Uterus (tissue), 4 donors: ENCODE data around the gene USP34. TPM values are rescaled to one million over a fixed set of nuclear protein-coding genes. Genes with fewer than 3 reads are reported as not detected.

Source experiments
- DNase-seq, 2 donors: peaks; one replicate each; pipeline ENCODE4 v3.0.0-alpha.2; 2019 to 2020
- H3K27ac ChIP-seq, 2 donors: fragments of 200-600 bp; sonication (generic); 1 replicate in 1 of 2; 2 replicates in 1 of 2; pipeline ENCODE4 v1.5.1; 2016 to 2018
- H3K27me3 ChIP-seq, 2 donors: fragments of 200-600 bp; sonication (generic); one replicate each; pipeline ENCODE4 v1.5.1; 2018 to 2019; ENCODE audit warnings: control low read depth in 1 of 2
- H3K36me3 ChIP-seq, 2 donors: fragments of 200-600 bp; sonication (generic); one replicate each; pipeline ENCODE4 v1.5.1; 2019; ENCODE audit warnings: control low read depth in 1 of 2
- H3K4me1 ChIP-seq, 2 donors: fragments of 200-600 bp; sonication (generic); one replicate each; pipeline ENCODE4 v1.5.1; 2018 to 2019; ENCODE audit warnings: control low read depth in 1 of 2
- H3K4me3 ChIP-seq, 2 donors: fragments of 200-600 bp; sonication (generic); 1 replicate in 1 of 2; 2 replicates in 1 of 2; pipeline ENCODE4 v1.5.1; 2018 to 2019; ENCODE audit warnings: mild to moderate bottlenecking in 1 of 2
- H3K9me3 ChIP-seq, 2 donors: fragments of 200-600 bp; sonication (generic); one replicate each; pipeline ENCODE4 v1.5.1; 2019; ENCODE audit warnings: control low read depth in 1 of 2
- POLR2A ChIP-seq, 2 donors: fragments of 450-650 bp; IDR thresholded peaks; one replicate each; pipeline ENCODE4 v1.6.1; 2016; ENCODE audit warnings: antibody characterized with exemption in 2 of 2, mild to moderate bottlenecking in 1 of 2, moderate library complexity in 1 of 2
- intact Hi-C: fragments of 100-400 bp; cut with DNase I; formaldehyde crosslinking; loops from one replicate; pipeline ENCODE4 v1.15.1; 2023; ENCODE audit warnings: low total_unique reads
- total RNA-seq, 4 donors: library from RNA; depleted of rRNA in 3 of 4; stranded (reverse); fragments of >200 nt in 3 of 4; gene quantifications; one replicate each; pipeline versions ENCODE4 v1.1.0 to v1.2.4, GENCODE V29; 2014 to 2023
- TF ChIP-seq, protein P1 (sequence below), 4 experiments: fragments of 200-600 bp in 2 of 4; fragments of 450-650 bp in 2 of 4; sonication (generic) in 2 of 4; IDR thresholded peaks; one replicate each; pipeline ENCODE4 v1.5.1; 2016 to 2019; ENCODE audit warnings: antibody characterized with exemption in 4 of 4, mild to moderate bottlenecking in 2 of 4, moderate library complexity in 1 of 4
- donor health status: DM: yes; HTN: yes; CAD: no.

The USP34 gene
- total RNA-seq, 4 donors from 2014 or later = 93.8 to 246 (median 184) TPM

DNA sequence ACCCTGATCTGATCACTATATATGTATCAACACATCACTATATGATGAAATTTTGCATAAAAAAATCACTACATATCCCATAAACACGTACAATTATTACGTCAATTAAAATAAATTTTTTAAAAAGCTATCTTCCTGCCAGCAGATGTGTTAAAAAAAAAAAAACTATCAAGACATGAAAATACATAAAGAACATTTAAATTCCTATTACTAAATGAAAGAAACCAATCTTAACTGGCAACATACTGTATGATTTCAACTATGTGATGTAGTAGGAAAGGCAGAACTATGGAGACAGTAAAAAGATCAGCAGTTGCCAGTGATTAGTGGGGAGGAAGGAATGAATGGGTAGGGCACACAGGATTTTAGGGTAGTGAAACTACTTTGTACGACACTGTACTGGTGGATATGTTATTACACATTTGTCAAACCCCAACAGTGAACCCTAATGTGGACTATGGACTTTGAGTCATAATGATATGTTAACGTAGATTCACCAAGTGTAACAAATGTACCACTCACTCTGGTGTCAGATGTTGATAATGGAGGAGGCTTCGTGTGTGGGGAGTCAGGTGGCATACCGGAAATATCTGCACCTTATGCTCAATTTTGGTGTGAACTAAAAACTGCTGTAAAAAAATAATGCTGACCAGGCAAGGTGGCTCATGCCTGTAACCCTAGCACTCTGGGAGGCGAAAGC, 27.4 kb downstream of the USP34 start:
- H3K9me3 ChIP-seq = no peaks in the 10 kb centered on the region
- no peak for DNase-seq
- H3K27ac ChIP-seq = no peak overlapping the region
- no peak for TF ChIP-seq POLR2A (IDR thresholded peaks at IDR 0.05)
- TF ChIP-seq, protein P1, sequence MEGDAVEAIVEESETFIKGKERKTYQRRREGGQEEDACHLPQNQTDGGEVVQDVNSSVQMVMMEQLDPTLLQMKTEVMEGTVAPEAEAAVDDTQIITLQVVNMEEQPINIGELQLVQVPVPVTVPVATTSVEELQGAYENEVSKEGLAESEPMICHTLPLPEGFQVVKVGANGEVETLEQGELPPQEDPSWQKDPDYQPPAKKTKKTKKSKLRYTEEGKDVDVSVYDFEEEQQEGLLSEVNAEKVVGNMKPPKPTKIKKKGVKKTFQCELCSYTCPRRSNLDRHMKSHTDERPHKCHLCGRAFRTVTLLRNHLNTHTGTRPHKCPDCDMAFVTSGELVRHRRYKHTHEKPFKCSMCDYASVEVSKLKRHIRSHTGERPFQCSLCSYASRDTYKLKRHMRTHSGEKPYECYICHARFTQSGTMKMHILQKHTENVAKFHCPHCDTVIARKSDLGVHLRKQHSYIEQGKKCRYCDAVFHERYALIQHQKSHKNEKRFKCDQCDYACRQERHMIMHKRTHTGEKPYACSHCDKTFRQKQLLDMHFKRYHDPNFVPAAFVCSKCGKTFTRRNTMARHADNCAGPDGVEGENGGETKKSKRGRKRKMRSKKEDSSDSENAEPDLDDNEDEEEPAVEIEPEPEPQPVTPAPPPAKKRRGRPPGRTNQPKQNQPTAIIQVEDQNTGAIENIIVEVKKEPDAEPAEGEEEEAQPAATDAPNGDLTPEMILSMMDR (IDR thresholded peaks at IDR 0.05) = no peak
- intact Hi-C loops = no loop called here
- H3K4me1 ChIP-seq = no peaks in the 10 kb centered on the region
- no peaks in the 10 kb centered on the region for H3K36me3 ChIP-seq
- no peaks in the 10 kb centered on the region for H3K27me3 ChIP-seq
- no peak overlapping the region for H3K4me3 ChIP-seq

DNA sequence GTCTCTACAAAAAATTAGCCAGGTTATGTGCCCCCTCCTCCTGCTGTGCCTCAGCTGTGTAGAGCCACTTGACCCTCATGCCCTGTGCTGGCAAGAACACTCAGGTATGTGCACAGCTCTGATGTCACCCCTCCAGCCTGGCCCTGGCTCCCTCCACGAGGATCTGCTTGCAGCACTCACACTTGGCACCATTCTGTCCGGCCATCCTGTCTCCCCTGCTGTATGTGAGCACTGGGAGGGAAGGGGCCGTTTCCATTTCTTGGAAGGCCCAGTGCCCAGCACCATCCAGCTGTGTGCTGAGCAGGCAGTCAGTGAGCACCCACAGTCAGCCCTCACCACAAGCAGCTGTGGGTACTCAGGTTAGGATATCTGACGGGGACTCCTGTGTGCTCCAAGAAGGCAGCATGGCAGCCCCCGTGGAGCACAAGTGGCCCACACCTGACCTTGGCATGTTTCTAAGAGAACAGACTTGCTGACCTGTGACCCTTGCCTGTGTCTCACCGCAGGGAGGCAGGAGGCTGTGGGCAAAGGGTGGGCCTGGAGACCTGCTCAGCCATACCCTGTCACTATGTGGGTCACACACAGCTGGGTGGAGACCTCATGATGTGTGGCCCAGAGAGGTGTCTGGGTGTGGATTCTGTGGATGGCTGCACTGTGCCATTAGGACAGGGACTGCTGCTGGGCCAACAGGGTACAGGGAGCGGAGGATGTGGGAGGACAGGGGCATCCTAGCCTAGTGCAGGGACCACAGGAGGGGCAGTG, 31.5 kb downstream of the USP34 start:
- Histone ChIP-seq H3K27me3 (no peaks in the 10 kb centered on the region), H3K36me3 (no peaks in the 10 kb centered on the region), H3K9me3 (no peaks in the 10 kb centered on the region), H3K27ac (no peak overlapping the region), H3K4me3 (no peak overlapping the region), H3K4me1 (no peaks in the 10 kb centered on the region)
- TF ChIP-seq, protein P1 (IDR thresholded peaks at IDR 0.05) = no peak
- TF ChIP-seq POLR2A (IDR thresholded peaks at IDR 0.05) = no peak
- no peak for DNase-seq
- intact Hi-C loops = no loop called here

DNA sequence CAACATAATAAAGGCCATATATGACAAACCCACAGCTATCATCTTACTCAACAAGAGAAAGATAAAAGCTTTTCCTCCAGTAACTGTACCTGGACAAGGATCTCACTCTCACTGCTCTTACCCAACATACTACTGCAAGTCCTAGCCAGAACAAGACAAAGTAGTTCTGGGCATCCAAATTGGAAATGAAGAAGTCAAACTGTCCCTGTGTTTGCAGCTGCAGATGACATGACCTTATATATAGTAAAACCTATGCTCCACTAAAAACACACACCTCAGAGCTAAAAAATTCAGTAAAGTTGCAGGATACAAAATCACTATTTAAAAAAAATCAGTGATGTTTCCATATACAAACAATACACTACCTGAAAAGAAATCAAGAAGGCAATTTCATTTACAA, 32.2 kb downstream of the USP34 start:
- no peaks in the 10 kb centered on the region for H3K36me3 ChIP-seq
- no peak for TF ChIP-seq POLR2A (IDR thresholded peaks at IDR 0.05)
- TF ChIP-seq, protein P1 (IDR thresholded peaks at IDR 0.05) = no peak
- DNase-seq = no peak
- no peak overlapping the region for H3K4me3 ChIP-seq
- H3K4me1 ChIP-seq = no peaks in the 10 kb centered on the region
- H3K27ac ChIP-seq = no peak overlapping the region
- no peaks in the 10 kb centered on the region for H3K9me3 ChIP-seq
- intact Hi-C loops = no loop called here
- no peaks in the 10 kb centered on the region for H3K27me3 ChIP-seq

DNA sequence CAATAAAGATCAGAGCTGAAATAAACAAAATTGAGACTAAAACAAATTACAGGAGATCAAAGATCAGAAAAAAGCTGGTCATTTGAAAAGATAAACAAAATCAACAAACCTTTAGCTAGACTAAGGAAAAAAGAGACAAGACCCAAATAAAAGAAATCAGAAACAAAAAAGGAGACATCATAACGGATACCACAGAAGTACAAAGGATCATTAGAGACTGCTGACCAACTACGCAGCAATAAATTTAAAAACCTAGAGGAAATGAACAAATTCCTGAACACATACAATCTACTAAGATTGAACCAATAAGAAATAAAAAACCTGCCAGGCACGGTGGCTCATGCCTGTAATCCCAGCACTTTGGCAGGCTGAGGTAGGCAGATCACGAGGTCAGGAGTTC, 33.7 kb downstream of the USP34 start:
- intact Hi-C loops = no loop called here
- Histone ChIP-seq H3K27ac (no peak overlapping the region), H3K9me3 (no peaks in the 10 kb centered on the region), H3K27me3 (no peaks in the 10 kb centered on the region), H3K36me3 (no peaks in the 10 kb centered on the region), H3K4me3 (no peak overlapping the region), H3K4me1 (peaks cover 0 to 5% of the 10 kb centered on the region in 2 donors)
- TF ChIP-seq, protein P1 (IDR thresholded peaks at IDR 0.05) = no peak
- TF ChIP-seq POLR2A (IDR thresholded peaks at IDR 0.05) = no peak
- DNase-seq = no peak

DNA sequence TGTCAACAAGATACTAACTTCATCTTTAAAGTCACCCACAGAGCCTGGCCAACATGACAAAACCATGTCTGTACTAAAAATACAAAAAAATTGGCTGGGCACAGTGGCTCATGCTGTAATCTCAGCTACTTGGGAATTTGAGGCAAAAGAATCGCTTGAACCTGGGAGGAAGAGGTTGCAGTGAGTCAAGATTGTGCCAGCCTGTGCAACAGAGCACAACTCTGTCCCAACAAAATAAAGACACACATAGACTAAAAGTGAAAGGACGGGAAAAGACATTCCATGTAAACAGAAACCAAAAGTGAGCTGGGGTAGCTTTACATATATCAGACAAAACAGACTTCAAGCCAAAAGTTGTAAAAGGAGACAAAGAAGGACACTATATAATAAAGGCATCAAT, 34.8 kb downstream of the USP34 start:
- H3K27ac ChIP-seq = no peak overlapping the region
- peaks cover 0 to 5% of the 10 kb centered on the region in 2 donors for H3K4me1 ChIP-seq
- H3K9me3 ChIP-seq = no peaks in the 10 kb centered on the region
- intact Hi-C loops = no loop called here
- TF ChIP-seq POLR2A (IDR thresholded peaks at IDR 0.05) = no peak
- TF ChIP-seq, protein P1 (IDR thresholded peaks at IDR 0.05) = no peak
- no peaks in the 10 kb centered on the region for H3K27me3 ChIP-seq
- no peak overlapping the region for H3K4me3 ChIP-seq
- DNase-seq = no peak
- no peaks in the 10 kb centered on the region for H3K36me3 ChIP-seq
